GM18526 (cell line): ENCODE results near the gene MTLN.
A peak's percentile ranks its signal among the peaks of the same experiment; 100 is the strongest.

Experiments used
- POLR2A ChIP-seq: IDR thresholded peaks from 3 replicates; pipeline ENCODE4 v1.6.1; 2011; ENCODE audit not compliant: insufficient read length; ENCODE audit errors: extremely low read depth

MTLN gene

GRCh38 chr2:110211938-110212858 lies at the start of gene MTLN:
Gene MTLN, minus strand, starts transcription at chr2:110212547. Its CDS starts 22 bp downstream, at chr2:110212525.
- TF ChIP-seq POLR2A, result peak; percentile 88

DNA sequence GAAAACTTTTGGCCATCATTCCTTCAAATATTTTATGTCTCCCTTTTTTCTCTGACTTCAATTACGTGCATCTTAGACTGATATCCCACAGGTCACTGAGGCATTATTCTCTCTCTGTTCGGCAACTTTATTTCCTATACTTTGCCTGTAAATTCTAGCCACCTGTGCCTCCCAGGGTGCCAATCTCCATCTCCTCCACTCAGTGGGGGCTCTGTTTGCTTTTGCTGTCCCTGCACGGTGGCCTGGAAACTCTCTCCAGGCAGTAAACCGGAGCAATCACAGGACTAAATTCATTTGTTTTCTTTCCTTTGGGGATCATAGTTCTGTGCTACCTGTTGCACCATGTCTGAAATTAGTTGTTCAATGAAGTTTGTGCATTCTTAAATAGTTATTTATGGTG lies 9.6 kb upstream of the MTLN start:
- TF ChIP-seq POLR2A, result no peak

DNA sequence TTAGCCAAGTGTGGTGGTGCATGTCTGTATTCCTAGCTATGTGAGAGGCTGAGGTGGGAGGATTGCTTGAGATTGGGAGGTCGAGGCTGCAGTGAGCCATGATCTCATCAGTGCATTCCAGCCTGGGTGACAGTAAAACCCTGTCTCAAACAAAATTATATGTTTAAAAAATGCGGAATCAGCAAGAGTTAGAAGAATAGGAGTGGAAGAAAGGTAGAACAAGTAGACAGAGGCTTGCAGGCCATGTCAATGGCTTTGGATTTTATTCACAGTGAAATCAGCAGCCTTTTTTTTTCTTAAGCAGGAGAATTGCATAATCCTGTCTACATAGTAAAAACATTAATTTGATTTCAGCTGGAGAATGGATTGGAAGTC lies 7.8 kb upstream of the MTLN start:
- TF ChIP-seq POLR2A, result no peak

DNA sequence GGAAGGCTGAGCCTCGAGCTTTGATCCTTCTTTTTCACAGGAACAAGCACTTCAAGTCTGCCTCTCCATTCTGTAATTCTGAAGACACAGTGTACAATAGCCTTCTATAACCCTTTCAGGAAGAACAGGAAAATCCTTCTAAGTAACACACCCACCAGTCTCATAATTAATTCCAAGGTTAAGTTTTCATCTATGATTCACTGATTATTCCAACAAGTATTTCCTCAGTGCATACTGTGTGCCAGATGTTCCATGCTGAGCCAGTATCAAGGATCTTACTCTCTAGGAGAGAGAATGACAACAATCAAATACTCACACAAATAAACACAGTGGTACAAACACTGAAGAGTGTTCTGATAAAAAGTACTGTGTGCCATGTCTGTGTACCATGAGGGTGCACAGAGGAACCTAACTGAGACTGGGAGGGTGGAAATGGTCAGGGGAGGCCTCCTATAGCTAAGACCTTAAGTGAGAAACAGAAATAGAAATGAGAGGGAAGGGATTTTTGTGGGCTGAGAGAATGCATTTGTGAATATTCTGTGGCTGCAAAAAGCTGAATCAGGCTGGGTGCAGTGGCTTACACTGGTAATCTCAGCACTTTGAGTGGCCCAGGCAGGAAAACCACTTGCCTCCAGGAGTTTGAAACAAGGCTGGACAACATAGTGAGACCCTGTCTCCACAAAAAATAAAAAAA lies 7.3 kb upstream of the MTLN start:
- no peak for TF ChIP-seq POLR2A

GRCh38 chr2:110216803-110217202 lies 4.5 kb upstream of the MTLN start:
- TF ChIP-seq POLR2A, result no peak

- TF ChIP-seq POLR2A, result no peak
Measured at GRCh38 chr2:110216199-110216598, 3.9 kb upstream of the MTLN start.

GRCh38 chr2:110215566-110216158 lies 3.3 kb upstream of the MTLN start:
- TF ChIP-seq POLR2A, result no peak

GRCh38 chr2:110215091-110215490 lies 2.7 kb upstream of the MTLN start:
- no peak for TF ChIP-seq POLR2A

- no peak for TF ChIP-seq POLR2A
Measured at GRCh38 chr2:110205660-110206455, 6.5 kb downstream of the MTLN start.

- TF ChIP-seq POLR2A, result peak; percentile 71
Measured at GRCh38 chr2:110204408-110205385, 7.7 kb downstream of the MTLN start, which contains the start of gene NPHP1. Gene NPHP1, minus strand, starts transcription at chr2:110205013. Its CDS starts 45 bp downstream, at chr2:110204968.

- TF ChIP-seq POLR2A, result no peak
Measured at GRCh38 chr2:110198016-110198415, 14.3 kb downstream of the MTLN start.

DNA sequence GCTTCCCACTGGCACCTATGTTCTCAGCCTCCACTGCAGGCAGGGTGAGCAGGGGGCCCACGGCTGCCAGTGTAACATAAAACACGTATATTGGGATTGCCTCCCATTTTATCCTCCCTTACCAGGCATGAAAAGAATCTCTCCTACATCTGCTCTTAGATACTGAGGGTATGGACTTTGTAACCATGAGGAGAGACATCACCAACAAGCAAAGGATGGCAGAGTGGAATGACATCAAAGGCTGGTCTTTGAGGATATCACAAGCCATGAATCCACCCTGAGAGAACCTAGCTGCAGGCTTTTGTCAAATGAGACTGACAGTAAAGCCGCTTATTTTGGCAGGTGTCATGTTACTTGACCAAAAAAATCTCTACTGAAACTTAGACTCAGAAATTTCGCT lies 14.9 kb downstream of the MTLN start:
- TF ChIP-seq POLR2A, result no peak

GRCh38 chr2:110182449-110182848 lies 29.9 kb downstream of the MTLN start:
- TF ChIP-seq POLR2A, result no peak

DNA sequence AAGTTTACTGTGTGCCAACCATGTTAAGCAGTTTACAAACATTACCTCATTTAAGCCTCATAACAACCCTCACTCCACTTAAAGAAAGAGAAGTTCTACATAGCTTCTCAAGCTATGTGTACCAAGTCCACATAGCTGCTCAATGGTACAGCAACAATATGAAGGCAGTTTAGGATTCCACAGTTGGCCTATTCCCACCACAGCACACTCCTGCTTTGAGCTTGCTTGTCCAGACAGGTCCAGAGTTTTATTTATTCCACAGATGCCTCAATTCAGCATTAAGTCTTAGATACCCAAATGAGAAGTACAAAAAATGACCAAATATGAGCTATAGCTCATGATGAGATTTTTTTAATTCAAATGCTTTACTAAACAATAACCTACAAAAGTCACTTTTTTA lies 32.3 kb downstream of the MTLN start:
- TF ChIP-seq POLR2A, result no peak
